ENCODE results near the gene AGPAT4. TPM values are rescaled to one million over a fixed set of nuclear protein-coding genes. Genes with fewer than 3 reads are reported as not detected.

AGPAT4 gene
- total and polyA plus RNA-seq, 8 donors: 12.4 to 19.4 (median 15.7) TPM

DNA sequence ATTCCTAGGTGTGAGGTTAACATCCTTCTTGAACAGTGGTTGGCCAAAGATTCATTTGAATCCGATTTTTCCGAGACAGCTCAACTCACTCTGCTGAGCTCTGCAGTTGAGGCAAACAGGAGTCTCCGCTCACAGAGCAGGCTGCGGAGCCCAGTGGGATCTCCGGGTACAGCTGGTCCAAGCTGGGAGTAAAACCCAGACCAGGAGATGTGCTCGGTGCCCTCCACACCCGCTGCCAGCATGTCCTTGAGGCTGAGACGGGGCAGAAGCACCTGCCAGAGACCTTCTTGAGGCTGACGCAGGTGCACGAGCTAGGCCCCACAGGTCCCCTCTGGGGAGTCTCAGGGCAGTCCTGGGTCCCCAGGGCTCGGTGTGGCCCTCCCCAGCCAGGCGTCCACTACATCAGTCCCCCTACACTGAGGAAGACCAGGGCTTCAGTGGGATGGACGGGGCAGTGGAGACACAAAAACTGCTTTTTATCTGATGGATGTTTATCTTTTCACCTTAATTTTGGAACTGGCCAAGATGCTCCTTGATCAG lies 119.0 kb downstream of the AGPAT4 start:
- intact Hi-C loops (cut with DNase I): no loop called here
- Histone ChIP-seq H3K27ac (no peak overlapping the region), H3K36me3 (peaks cover 0 to 38% of the 10 kb centered on the region in 2 donors), H3K4me3 (no peak overlapping the region), H3K9me3 (no peaks in the 10 kb centered on the region), H3K4me1 (no peaks in the 10 kb centered on the region), H3K27me3 (no peaks in the 10 kb centered on the region)
- TF ChIP-seq, protein P1, sequence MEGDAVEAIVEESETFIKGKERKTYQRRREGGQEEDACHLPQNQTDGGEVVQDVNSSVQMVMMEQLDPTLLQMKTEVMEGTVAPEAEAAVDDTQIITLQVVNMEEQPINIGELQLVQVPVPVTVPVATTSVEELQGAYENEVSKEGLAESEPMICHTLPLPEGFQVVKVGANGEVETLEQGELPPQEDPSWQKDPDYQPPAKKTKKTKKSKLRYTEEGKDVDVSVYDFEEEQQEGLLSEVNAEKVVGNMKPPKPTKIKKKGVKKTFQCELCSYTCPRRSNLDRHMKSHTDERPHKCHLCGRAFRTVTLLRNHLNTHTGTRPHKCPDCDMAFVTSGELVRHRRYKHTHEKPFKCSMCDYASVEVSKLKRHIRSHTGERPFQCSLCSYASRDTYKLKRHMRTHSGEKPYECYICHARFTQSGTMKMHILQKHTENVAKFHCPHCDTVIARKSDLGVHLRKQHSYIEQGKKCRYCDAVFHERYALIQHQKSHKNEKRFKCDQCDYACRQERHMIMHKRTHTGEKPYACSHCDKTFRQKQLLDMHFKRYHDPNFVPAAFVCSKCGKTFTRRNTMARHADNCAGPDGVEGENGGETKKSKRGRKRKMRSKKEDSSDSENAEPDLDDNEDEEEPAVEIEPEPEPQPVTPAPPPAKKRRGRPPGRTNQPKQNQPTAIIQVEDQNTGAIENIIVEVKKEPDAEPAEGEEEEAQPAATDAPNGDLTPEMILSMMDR (IDR thresholded peaks at IDR 0.05): no peak
- ATAC-seq (no peak), DNase-seq (no peak)

DNA sequence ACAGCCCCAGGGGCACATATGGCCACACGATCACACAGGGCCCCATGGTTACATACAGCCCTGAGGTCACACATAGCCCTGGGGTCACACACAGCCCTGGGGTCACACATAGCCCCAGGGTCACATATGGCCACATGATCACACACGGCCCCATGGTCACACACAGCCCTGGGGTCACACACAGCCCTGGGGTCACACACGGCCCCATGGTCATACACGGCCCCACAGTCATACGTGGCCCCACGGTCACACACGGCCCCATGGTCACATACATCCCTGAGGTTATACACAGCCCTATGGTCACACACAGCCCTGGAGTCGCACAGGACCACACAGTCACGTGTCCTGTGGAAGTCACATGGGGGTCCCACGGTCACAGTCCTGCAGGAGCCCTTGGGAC lies 120.1 kb downstream of the AGPAT4 start:
- ATAC-seq: peak; percentile 10
- TF ChIP-seq, protein P1 (IDR thresholded peaks at IDR 0.05): no peak
- no peak for DNase-seq
- peaks cover 0 to 35% of the 10 kb centered on the region in 2 donors for H3K36me3 ChIP-seq
- H3K27ac ChIP-seq: no peak overlapping the region
- no peaks in the 10 kb centered on the region for H3K27me3 ChIP-seq
- no peaks in the 10 kb centered on the region for H3K4me1 ChIP-seq
- no peaks in the 10 kb centered on the region for H3K9me3 ChIP-seq
- intact Hi-C loops (cut with DNase I): no loop called here
- no peak overlapping the region for H3K4me3 ChIP-seq

DNA sequence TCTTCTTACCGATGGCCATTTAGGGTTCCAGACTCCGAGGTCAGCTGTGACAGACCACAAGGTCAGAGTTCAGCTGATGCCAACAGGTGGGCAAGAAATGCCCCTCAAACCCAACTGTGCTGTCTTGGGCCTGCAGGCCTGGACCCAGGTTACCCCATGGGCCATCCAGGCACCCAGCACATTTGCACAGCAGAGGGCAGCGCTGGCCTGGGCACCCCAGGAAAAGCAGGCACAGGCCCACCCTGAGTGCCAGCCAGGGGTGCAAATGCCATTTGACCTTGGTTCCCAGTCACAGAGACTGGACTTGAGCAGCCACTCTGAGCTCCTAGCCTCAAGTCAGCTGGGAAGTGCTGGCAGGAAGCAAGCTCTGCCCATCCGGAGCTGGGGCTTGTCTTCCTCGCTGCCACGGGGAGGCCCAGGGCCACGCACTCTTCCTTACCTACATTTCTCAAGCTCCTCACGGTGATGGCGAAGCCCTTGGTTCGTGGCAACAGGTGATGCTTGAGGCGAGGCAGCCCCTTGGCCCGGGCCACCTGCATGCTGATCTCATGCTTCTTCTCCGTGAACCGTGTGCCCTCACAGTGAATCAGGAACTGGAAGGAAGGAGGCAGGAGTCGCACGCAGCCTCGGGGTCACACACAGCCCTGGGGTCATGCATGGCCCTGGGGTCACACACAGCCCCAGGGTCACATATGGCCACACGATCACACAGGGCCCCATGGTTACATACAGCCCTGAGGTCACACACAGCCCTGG lies 120.8 kb downstream of the AGPAT4 start:
- ATAC-seq (peak; percentile 73), DNase-seq (peak in 1 of 4 donors; percentile 63)
- Histone ChIP-seq H3K4me1 (no peaks in the 10 kb centered on the region), H3K36me3 (peaks cover 0 to 38% of the 10 kb centered on the region in 2 donors), H3K27me3 (no peaks in the 10 kb centered on the region), H3K4me3 (no peak overlapping the region), H3K9me3 (no peaks in the 10 kb centered on the region), H3K27ac (no peak overlapping the region)
- TF ChIP-seq, protein P1 (IDR thresholded peaks at IDR 0.05): peak; percentile 23 to 27
- intact Hi-C loops (cut with DNase I): no loop called here

DNA sequence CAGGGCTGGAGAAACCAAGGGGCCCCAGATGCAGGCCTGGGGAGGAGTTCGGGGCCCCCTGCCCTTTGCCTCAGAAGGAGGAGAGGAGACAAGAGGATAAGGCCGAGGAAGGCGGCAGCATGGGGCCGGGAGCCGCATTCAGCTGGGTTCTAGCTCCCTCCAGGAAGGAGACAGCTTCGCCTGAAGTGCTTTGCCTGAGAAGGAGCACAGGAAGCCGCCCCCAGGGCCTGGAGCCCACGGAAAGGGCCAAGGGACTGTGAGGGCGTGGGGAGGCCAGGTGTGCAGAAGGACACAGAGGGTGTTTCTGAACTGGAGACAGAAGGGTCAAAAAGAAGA lies 121.4 kb downstream of the AGPAT4 start:
- intact Hi-C loops (cut with DNase I): no loop called here
- peak in 1 of 4 donors; percentile 59 for DNase-seq
- no peaks in the 10 kb centered on the region for H3K9me3 ChIP-seq
- no peaks in the 10 kb centered on the region for H3K4me1 ChIP-seq
- H3K27ac ChIP-seq: no peak overlapping the region
- TF ChIP-seq, protein P1 (IDR thresholded peaks at IDR 0.05): no peak
- H3K4me3 ChIP-seq: no peak overlapping the region
- peaks cover 0 to 44% of the 10 kb centered on the region in 2 donors for H3K36me3 ChIP-seq
- no peaks in the 10 kb centered on the region for H3K27me3 ChIP-seq
- no peak for ATAC-seq

DNA sequence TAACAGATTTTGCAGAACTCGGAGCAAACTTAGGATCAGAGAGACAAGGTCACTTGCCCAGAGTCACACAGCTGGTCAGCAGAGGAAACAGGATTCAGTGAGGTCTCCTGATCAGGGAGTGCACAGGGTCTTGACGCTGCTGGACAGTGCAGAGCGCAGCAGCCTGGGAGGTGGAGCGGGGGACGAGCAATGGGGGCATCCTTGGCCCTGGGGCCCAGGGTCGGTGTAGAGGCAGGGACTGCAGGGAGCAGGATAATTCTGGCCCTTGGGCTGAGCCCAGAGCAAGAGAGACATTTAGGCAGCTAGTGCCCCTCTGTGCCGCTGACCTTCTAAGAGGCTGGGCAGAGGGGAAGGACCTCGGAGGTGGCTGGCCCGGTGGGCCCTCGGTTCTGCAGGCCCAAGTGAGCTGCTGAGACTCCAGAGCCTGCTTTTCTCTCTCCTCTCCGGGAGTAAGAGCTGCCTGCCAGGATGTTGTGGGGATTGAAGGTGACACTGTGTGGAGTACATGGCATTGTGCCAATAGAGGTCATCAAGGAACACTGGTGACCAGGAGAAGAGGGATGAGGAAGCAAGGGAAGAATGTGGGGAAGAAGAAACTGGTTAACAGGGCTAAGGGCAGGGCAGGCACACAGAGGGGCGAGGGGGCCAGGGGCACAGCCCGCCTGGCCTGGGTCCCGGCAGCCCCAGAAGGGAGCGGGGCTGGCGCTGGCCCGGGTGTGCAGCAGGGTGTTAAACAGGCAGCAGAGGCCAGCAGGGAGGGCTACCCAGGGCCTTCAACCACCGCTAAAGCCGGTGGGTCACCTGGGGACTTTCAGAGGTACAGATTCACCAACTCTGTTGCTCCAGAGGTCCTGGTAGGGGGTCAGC lies 122.0 kb downstream of the AGPAT4 start:
- TF ChIP-seq, protein P1 (IDR thresholded peaks at IDR 0.05): no peak
- intact Hi-C loops (cut with DNase I): no loop called here
- no peak overlapping the region for H3K4me3 ChIP-seq
- no peaks in the 10 kb centered on the region for H3K4me1 ChIP-seq
- no peaks in the 10 kb centered on the region for H3K9me3 ChIP-seq
- peaks cover 0 to 49% of the 10 kb centered on the region in 2 donors for H3K36me3 ChIP-seq
- DNase-seq (peak in 1 of 4 donors; percentile 68), ATAC-seq (no peak)
- no peaks in the 10 kb centered on the region for H3K27me3 ChIP-seq
- no peak overlapping the region for H3K27ac ChIP-seq

Measured in left lung (tissue), 10 donors.